AG04450 (cell line): ENCODE measurements around the gene ANO8. TPM values are rescaled to one million over a fixed set of nuclear protein-coding genes. Genes with fewer than 3 reads are reported as not detected.
A peak's percentile ranks its signal among the peaks of the same experiment; 100 is the strongest.

Experiments used
- CTCF ChIA-PET: fragments of 300-600, 350-600 bp; formaldehyde crosslinking; extraction: SDS; loops from one replicate; lab custom pipeline; 2022; ENCODE audit warnings: antibody characterized with exemption, inconsistent platforms; lab: Charles Lee
- POLR2A ChIA-PET: fragments of 350-600 bp; formaldehyde crosslinking; extraction: SDS; loops from one replicate; lab custom pipeline; 2021; ENCODE audit warnings: antibody characterized with exemption, inconsistent platforms; lab: Yijun Ruan, JAX
- DNase-seq: peaks from one replicate; pipeline ENCODE4 v3.0.0-alpha.2; 2011; ENCODE audit warnings: low read depth, low spot score
- H3K27ac ChIP-seq: one replicate; pipeline ENCODE4 v1.5.1; 2012; ENCODE audit warnings: low read depth, low read length, control low read depth
- H3K27me3 ChIP-seq: one replicate; pipeline ENCODE4 v1.6.0; 2012; ENCODE audit warnings: low read length; ENCODE audit not compliant: control insufficient read depth, insufficient read depth
- H3K4me3 ChIP-seq: 2 replicates; pipeline ENCODE4 v1.5.1; 2011; ENCODE audit warnings: mild to moderate bottlenecking, low read depth, low read length, control low read depth
- H3K9me3 ChIP-seq: 2 replicates; pipeline ENCODE4 v1.5.1; 2012; ENCODE audit warnings: low read length; ENCODE audit not compliant: control insufficient read depth, insufficient read depth
- polyA plus RNA-seq: library from polyadenylated mRNA; depleted of rRNA; stranded (reverse); fragments of >200 nt; gene quantifications from 2 replicates; pipeline ENCODE4 v1.2.3, GENCODE V29; 2011
- TF ChIP-seq, protein P1 (sequence below): IDR thresholded peaks from 2 replicates; pipeline ENCODE4 v1.5.1; 2011; ENCODE audit warnings: low read depth, low read length, control low read depth, inconsistent platforms

ANO8 gene
- polyA plus RNA-seq, 1 experiment = 1.8 TPM

DNA sequence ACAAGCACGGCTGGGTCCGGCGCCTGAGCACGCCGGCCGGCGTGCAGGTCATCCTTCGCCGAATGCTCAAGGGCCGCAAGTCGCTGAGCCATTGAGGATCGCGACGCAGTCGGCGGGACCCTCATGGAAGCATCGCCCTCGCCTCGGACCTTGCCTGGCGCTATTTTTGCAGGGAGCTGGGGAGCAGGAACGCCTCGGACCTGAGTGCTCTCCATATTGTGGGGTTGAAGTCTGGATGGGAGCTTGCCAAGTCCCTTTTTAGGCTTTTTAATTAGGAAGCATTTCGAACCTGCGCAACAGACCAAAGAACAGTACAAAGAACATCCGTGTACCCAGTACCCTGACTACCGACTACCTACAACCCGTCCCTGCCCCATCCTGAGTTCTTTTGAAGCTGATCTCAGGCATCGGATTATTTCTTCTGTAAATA lies 28.4 kb downstream of the ANO8 start:
- no peak for DNase-seq
- TF ChIP-seq, protein P1, sequence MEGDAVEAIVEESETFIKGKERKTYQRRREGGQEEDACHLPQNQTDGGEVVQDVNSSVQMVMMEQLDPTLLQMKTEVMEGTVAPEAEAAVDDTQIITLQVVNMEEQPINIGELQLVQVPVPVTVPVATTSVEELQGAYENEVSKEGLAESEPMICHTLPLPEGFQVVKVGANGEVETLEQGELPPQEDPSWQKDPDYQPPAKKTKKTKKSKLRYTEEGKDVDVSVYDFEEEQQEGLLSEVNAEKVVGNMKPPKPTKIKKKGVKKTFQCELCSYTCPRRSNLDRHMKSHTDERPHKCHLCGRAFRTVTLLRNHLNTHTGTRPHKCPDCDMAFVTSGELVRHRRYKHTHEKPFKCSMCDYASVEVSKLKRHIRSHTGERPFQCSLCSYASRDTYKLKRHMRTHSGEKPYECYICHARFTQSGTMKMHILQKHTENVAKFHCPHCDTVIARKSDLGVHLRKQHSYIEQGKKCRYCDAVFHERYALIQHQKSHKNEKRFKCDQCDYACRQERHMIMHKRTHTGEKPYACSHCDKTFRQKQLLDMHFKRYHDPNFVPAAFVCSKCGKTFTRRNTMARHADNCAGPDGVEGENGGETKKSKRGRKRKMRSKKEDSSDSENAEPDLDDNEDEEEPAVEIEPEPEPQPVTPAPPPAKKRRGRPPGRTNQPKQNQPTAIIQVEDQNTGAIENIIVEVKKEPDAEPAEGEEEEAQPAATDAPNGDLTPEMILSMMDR = no peak
- POLR2A ChIA-PET = interaction anchor here (0.5 to 0.6 kb wide), 2 partner anchors 21 to 740 kb away, joined by 4 to 6 read pairs; no protein-coding TSS in a partner anchor
- Histone ChIP-seq H3K4me3 (peak overlapping the region; percentile 81), H3K27ac (peak overlapping the region; percentile 77), H3K9me3 (peaks cover 4% of the 10 kb centered on the region; the same call in 1 of the 2 replicates), H3K27me3 (no peaks in the 10 kb centered on the region)
- CTCF ChIA-PET = interaction anchor here (1.0 to 2.1 kb wide), 2 partner anchors 24 to 84 kb away, joined by 4 to 5 read pairs; no protein-coding TSS in a partner anchor

- Histone ChIP-seq H3K4me3 (peak within 1 kb of the TSS; percentile 81), H3K27ac (peak within 1 kb of the TSS; percentile 77), H3K27me3 (no peaks in the 10 kb centered on the region), H3K9me3 (peaks cover 4% of the 10 kb centered on the region; the same call in 1 of the 2 replicates)
- TF ChIP-seq, protein P1 = peak; percentile 82
- DNase-seq = peak; percentile 99
- POLR2A ChIA-PET = interaction anchor here (0.5 to 2.0 kb wide), 8 partner anchors 13 to 1107 kb away, joined by 3 to 11 read pairs (median 4); no protein-coding TSS in a partner anchor
- CTCF ChIA-PET = interaction anchor here (0.7 to 3.6 kb wide), 9 partner anchors 9 to 138 kb away, joined by 3 to 16 read pairs (median 4); partner anchors contain the start of gene ANKLE1
Measured at GRCh38 chr19:17305517-17306284, 29.0 kb downstream of the ANO8 start, which contains the start of gene MRPL34. Gene MRPL34, plus strand, starts transcription at chr19:17305872. Its CDS starts 21 bp downstream, at chr19:17305893.

GRCh38 chr19:17305216-17305516 lies 29.5 kb downstream of the ANO8 start:
- Histone ChIP-seq H3K27me3 (no peaks in the 10 kb centered on the region), H3K4me3 (peak overlapping the region; percentile 81), H3K27ac (peak overlapping the region; percentile 52), H3K9me3 (peaks cover 4% of the 10 kb centered on the region; the same call in 1 of the 2 replicates)
- ChIA-PET POLR2A (interaction anchor here (0.5 to 2.0 kb wide), 9 partner anchors 12 to 1108 kb away, joined by 3 to 11 read pairs (median 4); no protein-coding TSS in a partner anchor), CTCF (interaction anchor here (0.7 to 3.6 kb wide), 8 partner anchors 8 to 139 kb away, joined by 3 to 16 read pairs (median 4); partner anchors contain the start of gene ANKLE1)
- DNase-seq = no peak
- TF ChIP-seq, protein P1 = no peak

DNA sequence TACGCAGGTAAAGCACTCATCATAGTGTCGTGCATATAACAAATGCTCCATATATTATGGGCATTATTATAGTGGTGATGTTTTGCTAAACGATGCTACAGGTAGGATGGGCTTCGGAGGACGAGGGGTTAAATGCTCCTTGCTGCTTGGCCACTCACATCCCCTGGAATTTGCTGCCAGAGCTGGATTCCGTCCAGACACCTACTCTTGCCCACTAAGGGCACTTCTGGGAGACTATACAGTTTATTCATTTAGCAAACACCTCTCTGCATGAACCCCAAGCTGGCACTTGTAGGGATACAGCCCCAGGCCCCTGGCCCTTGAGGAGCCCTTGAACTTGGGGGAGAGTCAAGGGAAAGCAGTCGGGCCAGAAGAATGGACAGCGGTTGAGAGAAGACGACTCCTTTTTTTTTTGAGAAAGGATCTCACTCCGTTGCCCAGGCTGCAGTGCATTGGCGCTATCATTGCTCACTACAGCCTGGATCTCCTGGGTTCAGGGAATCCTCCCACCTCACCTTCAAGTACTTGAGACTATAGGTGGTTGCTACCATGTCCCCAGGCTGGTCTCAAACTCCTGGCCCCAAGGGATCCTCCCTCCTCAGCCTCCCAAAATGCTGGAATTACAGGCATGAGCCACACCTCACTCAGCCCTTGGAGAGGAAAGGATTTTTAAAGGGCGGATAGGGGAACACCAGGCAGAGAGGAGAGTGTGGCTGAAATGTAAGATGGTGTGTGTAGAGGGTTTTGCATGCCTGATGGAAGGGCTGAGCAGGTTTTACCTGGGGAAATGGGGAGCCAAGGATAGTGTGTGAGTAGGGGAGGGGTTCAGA lies 30.1 kb downstream of the ANO8 start:
- H3K27me3 ChIP-seq = no peaks in the 10 kb centered on the region
- H3K4me3 ChIP-seq = no peak overlapping the region
- CTCF ChIA-PET = interaction anchor here (0.7 to 3.6 kb wide), 8 partner anchors 7 to 139 kb away, joined by 3 to 16 read pairs (median 4); partner anchors contain the start of gene ANKLE1
- DNase-seq = no peak
- peak overlapping the region; percentile 52 for H3K27ac ChIP-seq
- TF ChIP-seq, protein P1 = no peak
- no peaks in the 10 kb centered on the region; the same call in 1 of the 2 replicates for H3K9me3 ChIP-seq
- POLR2A ChIA-PET = interaction anchor here (0.5 to 2.0 kb wide), 8 partner anchors 12 to 1109 kb away, joined by 3 to 11 read pairs (median 4); no protein-coding TSS in a partner anchor
